Adrenal gland (tissue), 5 donors: ENCODE measurements around the gene ELOVL2.

Experiments used
- POLR2A ChIP-seq, 2 donors: fragments of 450-650 bp; IDR thresholded peaks; one replicate each; pipeline ENCODE4 v1.6.1; 2017; ENCODE audit warnings: antibody characterized with exemption in 2 of 2, mild to moderate bottlenecking in 2 of 2, moderate library complexity in 1 of 2
- TF ChIP-seq, protein P1 (sequence below), 6 experiments: fragments of 450-650 bp in 4 of 6; fragments of 200-600 bp in 2 of 6; sonication (generic) in 1 of 6; IDR thresholded peaks; 1 replicate in 5 of 6; 2 replicates in 1 of 6; pipeline versions ENCODE4 v1.5.1 to v1.8.0; 2016 to 2021; ENCODE audit warnings: antibody characterized with exemption in 6 of 6, mild to moderate bottlenecking in 2 of 6, moderate library complexity in 1 of 6
- donor health status: DM: no; HTN: no; CAD: no.

DNA sequence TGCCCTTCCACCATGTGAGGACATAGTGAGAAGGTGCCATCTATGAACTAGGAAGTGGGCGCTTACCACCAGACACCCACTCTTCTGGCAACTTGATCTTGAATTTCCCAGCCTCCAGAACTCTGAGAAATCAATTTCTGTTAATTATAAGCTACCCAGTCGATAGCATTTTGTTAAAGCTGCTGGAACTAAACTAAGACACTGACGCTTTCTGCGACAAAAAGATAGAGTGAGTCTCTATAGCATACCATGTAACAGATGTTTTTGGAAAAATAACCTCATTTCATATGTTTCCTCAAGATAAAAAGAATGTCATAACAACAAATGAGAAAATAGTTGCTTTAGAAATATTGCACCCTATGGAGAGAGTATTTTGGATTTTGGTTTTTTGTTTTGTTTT, 34.2 kb upstream of the ELOVL2 start:
- TF ChIP-seq, protein P1, sequence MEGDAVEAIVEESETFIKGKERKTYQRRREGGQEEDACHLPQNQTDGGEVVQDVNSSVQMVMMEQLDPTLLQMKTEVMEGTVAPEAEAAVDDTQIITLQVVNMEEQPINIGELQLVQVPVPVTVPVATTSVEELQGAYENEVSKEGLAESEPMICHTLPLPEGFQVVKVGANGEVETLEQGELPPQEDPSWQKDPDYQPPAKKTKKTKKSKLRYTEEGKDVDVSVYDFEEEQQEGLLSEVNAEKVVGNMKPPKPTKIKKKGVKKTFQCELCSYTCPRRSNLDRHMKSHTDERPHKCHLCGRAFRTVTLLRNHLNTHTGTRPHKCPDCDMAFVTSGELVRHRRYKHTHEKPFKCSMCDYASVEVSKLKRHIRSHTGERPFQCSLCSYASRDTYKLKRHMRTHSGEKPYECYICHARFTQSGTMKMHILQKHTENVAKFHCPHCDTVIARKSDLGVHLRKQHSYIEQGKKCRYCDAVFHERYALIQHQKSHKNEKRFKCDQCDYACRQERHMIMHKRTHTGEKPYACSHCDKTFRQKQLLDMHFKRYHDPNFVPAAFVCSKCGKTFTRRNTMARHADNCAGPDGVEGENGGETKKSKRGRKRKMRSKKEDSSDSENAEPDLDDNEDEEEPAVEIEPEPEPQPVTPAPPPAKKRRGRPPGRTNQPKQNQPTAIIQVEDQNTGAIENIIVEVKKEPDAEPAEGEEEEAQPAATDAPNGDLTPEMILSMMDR (IDR thresholded peaks at IDR 0.05): no peak
- TF ChIP-seq POLR2A (IDR thresholded peaks at IDR 0.05): no peak
